HG03103 (cell line): ENCODE results near the gene PARP6.

Experiments
- ATAC-seq: cut with Tn5 transposase; IDR thresholded peaks from one replicate; pipeline ENCODE4 v1.9.1; 2021; ENCODE audit warnings: low read depth; ENCODE audit not compliant: unreplicated experiment

The PARP6 gene

DNA sequence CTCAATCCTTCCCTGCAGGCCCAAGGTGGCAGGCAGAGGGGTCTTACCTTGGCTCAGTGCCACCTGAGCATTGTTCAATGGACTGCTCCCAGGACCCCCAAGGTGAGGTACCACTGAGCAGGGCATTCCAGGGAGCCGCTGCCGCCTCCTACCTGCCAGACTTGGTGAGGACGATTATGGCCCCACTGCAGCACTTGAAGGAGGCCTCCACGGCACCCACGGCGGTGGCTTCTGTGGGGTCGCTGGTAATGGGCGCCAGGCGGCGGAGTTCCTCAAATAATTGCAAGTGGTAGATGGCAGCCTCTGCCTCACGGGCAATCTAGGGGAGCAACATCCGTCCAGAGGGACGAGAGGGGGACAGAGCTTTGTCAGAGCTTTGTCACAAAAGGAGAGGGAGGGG, 70.1 kb downstream of the PARP6 start:
- no peak for ATAC-seq

DNA sequence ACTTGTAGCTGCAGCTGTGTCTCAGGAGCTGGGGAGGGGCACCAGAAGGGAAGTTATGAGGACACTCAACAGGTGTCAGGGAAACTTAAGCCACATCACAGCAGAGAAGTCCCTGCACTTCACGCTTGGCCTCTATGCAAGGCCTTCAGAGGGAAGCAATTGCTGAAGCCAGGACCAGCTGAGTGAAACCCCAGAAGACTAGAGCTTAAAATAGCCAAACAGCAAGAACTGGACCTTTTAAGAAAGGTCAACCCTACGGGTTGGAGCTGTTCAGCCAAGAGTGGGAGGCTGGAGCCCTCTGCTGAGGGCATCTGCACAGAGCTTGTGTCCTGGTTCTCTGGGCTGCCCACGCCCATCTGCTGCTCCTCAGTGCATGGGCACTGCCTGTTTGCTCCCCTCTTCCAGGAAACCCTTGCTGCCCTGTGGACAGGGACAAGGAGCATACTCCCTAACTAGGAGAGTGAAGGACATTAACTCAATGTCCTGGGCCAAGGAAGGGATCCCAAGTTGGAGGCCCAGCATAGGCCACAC, 70.9 kb downstream of the PARP6 start:
- no peak for ATAC-seq

DNA sequence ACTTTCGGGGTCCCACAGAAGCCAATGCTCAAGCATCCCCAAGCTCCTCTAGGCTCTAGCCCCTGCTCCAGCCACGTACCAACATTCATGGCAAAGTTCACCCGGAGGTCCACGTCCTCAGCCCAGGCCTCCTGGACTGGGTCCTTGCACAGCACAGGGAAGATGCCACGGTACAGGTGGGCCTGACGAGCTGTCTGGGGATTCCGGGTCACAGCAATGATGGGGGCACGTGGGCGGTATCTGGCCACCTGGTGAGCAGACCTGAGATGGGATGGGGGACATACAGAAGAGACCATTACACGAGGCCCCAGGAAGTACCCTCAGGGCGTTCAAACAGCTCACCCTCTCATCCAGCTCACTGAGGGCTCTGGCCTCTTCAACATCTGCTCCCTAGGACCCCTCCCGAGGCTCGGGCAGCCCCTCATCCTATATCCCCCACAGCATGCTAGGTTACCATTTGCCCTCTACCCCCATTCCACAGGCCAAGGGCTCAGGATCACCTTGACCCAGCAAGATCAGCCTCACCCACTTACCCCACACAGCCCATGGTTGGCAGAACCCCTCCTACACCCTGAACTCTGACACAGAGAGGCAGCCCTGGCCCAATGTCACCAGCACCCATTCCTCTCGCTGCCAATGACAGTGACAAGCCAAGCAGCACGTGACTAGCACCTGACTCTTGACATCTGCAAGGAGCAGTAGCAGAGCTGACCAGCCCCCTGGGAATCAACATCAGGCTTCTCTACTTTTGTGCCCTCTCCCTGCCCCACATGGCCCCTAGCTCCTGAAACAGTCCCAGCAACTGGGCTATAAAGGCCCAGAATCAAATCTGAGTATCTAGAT, 71.7 kb downstream of the PARP6 start:
- ATAC-seq, result no peak

DNA sequence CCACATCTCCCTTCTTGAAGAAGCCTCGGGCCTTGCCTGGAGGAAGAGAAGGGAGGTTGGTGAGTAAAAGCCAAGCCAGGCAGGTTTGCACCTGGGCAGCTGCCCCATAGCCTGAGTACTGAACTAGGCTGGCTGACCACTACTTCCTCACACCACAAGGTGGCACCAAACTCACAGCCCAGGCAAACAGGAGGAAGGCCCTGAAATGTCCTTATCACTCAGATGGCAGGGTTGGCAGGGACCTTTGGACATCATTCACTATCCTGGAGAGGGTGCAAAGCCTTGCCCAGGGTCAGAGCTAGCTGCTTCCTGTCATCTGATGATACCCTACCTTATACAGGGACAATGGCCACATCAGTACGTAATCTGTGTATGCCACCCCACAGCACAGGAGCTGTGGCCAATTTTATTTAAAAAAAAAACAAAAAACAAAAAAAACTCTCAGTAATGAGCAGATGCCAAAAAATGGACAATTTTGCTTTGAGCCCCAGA, 72.6 kb downstream of the PARP6 start:
- no peak for ATAC-seq

DNA sequence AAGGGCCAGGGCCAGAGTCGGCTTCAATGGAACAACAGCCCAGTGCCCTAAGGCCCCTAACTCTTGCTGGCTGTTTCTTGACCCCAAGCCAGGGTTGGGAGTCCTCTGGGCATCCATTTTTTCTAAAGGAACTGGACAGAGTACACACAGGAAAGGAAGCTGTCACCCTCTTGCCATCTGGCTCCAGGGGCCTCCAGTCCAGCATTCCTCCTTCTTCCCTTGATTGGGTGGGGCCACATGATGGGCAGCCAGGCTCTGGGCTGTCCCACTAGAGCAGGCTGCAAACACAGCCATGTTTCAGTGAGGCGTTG, 73.2 kb downstream of the PARP6 start:
- no peak for ATAC-seq

DNA sequence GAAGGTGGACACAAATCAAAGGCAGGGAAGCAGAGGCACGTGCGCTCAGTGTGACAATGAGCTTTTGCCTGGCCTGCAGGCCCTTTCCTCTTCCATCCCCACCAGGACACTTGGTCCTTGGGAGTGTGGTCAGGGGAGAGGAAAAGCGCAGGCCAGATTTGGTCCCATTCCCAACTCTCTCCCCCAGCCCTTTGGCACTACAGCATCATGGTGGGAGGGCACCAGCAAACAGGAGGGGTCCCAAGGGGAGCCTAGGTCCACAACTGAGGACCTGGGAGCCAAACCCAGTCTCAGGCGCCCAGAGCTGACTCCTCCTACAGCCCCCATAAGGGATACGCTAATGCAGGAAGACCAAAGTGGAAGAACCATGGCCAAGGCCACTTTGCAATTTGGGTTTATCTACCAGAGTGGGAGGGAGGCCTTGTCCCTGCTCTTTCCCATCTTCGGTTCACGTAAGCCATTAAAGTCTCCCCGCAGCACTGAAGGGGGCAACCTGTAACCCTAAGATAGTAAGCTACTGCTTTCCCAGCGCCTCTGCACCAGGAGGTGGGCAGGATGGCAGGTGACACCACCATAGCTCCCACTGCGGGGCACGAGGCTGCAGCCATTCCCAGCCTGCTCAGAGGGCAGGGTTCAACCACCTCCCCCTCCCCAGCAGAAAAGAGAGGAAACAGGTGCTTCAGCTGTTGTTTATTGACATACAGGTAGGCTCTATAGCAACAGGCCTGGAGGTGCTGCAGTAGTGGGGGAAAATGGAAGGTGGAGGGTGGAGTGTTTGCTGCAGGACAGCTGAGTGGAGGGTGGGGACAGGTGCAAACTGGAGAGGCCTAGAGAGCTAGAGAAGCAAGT, 73.8 kb downstream of the PARP6 start:
- no peak for ATAC-seq

DNA sequence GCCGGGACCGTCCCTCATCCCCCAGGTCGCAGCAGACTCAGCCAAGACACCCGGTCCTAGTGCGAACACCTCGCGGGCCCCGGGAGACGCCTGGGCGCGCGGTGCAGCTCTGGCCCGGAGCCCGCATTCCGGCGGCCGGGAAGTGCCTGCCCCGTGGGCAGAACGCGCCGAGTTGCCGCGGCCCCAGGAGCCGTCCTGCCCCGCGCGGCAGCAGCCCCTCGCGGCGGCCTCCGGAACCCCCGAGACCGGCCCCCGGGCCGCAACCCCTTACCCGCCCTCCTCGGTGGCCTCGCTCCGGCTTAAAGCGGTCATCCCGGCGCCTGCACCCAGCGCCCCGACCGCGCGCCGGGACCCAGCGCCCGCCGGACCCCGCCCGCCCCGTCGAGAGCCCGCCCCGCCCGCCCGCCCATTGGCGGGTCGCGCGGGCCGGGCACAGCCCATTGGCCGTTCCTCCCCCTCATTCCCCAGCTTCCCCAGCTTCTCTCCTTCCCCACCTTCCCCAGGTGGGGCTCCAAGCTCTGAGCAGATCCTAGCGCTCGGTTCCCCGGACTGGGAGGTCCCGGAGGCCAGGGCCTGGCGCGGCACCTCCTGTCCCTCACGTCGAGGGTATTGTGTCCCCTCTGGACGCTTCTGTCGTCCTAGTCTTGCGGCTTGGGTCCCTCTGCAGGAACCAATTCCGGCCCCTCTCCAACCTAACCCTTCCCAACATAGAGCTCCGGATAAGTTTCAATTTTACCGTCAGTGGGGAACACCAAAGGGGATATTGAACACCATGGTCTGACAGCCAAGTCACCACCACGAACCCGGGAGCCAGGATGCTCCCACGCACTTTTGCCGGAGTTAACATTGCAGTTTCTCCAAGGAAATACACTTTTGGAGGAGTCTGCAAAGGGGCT, 74.6 kb downstream of the PARP6 start, which contains the start of gene GRAMD2A:
Gene GRAMD2A, minus strand, starts transcription at position 328 of the 896 bp plus-strand sequence.
- no peak for ATAC-seq

DNA sequence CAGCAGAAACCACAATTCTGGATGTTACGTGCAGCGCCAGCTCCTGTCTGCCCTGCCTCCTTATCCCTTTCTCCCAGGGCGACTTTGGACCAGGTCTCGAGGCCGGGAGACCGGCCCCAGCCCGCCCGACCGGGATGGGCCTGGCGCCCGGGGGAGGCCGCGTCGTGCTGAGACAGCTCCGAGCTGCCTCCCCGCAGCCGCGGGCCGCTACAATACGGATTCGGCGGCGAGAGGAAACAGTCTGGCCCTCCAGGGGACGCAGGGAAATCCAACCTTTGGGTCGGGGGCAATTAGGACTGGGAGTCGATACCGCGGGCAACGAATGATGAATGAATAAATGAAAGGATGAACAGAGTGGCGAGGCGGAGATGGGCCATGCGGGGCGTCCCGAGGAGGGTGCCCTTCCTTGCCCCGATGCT, 75.3 kb downstream of the PARP6 start:
- no peak for ATAC-seq

DNA sequence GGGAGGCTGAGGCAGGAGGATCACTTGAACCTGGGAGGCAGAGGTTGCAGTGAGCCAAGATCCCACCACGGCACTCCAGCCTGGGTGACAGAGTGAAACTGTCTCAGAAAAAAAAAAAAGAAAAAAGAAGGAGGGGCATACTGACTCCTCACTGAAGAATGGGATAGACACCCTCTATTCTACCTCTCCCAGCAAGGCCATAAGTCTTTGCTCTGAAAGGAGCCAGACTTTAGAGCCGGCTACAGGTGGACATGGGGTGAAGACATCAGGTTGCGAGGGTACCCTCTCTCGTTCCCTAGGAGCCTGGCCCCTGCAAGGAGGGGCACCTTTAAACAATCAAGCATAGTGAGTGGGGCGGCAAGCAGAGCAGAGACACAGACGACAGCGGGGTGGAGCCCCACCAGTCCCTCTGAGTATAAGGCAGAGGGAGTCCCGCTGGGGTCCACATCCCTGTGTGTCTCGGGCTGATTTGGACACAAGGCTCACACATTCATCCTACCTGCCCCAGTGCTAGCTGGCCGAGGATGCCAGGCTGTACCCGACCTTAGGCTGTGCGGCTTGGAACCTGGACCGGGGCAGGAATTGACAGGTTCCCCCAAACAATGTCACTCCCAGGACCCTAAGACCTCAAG, 75.8 kb downstream of the PARP6 start:
- no peak for ATAC-seq

DNA sequence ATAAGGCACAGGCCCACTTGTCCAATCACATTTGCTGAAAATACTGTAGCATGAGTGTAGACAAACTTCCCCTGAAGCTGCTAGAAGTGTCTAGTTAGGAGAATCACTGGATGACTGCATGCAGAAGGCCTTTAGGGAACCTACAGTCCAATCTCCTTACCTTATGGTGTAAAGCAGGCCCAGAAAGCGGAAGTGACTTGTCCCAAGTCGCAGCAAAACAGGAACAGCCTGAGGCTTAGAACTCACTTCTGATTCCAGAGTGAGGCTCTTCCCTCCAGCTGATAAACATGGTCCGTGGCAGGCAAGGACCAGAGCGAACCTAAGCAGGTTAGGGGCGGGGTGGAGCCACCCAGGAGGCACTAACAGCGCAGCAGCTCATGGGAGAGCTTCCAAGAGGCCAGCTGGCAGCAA, 77.2 kb downstream of the PARP6 start:
- no peak for ATAC-seq

DNA sequence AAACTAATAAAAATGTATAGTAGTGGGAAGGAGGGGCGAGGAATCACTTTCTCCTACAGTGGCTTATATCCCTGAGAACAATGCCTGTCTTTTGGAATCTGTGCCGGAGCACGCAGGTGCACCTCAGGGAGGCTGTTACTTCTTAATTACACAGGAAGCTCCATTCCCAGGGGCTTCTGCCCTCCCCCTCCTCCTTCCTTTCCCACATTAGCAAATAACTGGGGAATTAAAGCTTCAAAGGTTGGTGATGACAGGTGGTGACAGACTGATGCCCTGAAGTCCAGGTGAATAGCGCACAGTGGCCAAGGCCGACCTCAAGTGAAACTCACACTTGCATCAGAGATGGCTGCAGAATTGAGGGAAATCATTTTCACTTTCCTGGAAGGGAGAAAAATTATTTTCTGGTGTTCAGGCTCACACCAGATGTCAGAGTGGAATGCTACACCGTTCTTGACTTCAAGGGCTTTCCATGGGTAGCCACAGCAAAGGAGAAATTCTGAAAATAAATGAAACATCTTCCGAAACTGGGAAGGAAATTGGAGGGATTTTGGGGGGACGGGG, 78.4 kb downstream of the PARP6 start:
- no peak for ATAC-seq

DNA sequence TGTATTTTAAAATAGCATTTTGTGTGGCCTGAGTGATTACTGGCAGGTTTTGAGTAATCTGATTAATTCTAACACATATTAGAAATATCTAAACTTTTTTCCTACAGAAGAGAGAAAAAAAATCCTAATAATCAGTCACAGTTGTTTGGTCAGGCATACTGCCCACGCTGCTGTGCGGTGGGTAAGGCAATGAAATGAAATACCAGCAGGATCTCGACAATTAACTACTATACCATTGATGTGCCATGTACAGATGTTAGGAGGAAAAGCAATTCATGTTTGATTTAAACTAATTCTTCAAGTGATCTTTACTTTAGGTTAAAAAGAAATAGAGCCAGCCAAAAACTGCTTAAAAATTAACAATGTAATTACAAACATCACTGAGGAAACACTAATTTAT, 79.9 kb downstream of the PARP6 start:
- ATAC-seq, result no peak
